GM12892 (cell line): ENCODE data around the gene GRIA4.

Source experiments
- POLR2A ChIP-seq: IDR thresholded peaks from 2 replicates; pipeline ENCODE4 v1.6.1; 2011; ENCODE audit warnings: low read depth, low read length, control low read depth
- POLR2AphosphoS5 ChIP-seq: IDR thresholded peaks from 2 replicates; pipeline ENCODE4 v1.6.1; 2011; ENCODE audit warnings: low read depth, low read length, control low read depth
- TAF1 ChIP-seq: IDR thresholded peaks from 2 replicates; pipeline ENCODE4 v1.6.1; 2011; ENCODE audit warnings: low read depth, mild to moderate bottlenecking, control low read depth, low read length, borderline replicate concordance

DNA sequence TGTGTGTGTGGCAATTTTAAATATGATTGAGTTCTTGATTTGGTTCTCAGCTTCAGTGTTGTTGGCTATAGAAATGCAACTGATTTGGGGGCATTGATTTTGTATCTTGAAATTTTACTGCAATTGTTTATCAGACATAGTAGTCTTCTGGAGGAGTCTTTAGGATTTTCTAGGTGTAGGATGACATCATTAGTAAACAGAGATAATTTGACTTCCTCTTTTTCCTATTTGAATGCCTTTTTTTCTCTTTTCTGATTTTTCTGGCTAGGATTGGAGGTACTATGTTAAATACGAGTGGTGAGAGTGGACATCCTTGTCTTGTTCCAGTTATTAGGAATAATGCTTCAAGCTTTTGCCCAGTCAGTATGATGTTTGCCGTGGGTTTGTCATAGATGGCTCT lies 287.3 kb downstream of the GRIA4 start:
- TF ChIP-seq POLR2A (no peak), POLR2AphosphoS5 (no peak), TAF1 (no peak)
